ENCODE measurements around the gene PGP.
"Not testable (repeated sequence)": the region's sequence is repeated elsewhere in the genome, so short reads cannot be mapped to it uniquely, and the experiment has no call there.

PGP gene, protein sequence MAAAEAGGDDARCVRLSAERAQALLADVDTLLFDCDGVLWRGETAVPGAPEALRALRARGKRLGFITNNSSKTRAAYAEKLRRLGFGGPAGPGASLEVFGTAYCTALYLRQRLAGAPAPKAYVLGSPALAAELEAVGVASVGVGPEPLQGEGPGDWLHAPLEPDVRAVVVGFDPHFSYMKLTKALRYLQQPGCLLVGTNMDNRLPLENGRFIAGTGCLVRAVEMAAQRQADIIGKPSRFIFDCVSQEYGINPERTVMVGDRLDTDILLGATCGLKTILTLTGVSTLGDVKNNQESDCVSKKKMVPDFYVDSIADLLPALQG

DNA sequence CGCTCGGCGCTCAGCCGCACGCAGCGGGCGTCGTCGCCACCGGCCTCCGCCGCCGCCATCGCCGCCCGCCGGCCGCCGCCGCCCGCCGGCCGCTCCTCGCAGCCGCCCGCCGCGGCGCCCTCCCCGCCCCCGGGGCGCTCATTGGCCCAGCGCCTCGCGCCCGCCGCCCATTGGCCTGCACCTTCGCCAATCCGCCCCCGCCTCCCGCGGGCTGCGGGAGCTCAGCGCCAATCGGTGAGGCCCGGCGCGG lies at the start of gene PGP:
TSS of gene PGP (minus strand) at position 122 of the 250 bp plus-strand sequence. CDS start at position 59, 63 bp downstream.
- no peak for DNase-seq (ENCODE audit: low read depth in 3 of 3)

DNA sequence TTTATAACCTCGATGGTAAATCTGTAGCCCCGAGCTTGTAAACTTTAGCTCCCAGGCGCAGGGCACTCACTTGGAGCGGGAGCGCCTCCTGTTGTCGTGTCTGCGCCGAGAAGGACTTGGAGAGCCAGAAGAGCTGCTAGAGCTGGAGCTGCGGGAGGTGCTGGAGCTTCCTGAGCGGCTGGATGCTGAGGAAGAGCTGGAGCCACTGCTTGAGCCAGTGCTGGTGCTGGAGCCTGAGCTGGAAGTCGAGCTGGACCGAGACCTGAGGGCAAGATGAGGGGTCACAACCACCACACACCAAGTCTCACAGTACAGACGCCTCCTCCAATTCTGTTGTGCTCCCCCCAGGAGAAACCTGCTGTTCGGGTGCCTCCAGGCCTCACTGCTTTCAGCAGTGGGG lies 48.4 kb upstream of the PGP start:
- DNase-seq (ENCODE audit: low read depth in 3 of 3), result not testable (repeated sequence)

DNA sequence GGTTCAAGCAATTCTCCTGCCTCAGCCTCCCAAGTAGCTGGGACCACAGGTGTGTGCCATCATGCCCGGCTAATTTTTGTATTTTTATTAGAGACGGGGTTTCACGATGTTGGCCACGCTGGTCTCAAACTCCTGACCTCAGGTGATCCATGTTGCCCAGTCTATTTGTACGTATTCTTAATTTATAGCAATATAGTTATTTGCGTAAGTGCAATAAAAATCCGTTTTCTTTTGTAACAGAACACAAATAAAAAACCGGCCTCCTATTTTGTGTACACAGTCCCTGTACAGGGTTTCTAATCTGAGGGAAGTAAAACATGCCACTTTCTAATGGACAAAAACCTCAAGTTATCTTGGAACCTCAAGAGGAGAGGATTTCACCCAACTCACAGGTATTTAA lies 45.6 kb upstream of the PGP start:
- no peak for DNase-seq (ENCODE audit: low read depth in 3 of 3)

DNA sequence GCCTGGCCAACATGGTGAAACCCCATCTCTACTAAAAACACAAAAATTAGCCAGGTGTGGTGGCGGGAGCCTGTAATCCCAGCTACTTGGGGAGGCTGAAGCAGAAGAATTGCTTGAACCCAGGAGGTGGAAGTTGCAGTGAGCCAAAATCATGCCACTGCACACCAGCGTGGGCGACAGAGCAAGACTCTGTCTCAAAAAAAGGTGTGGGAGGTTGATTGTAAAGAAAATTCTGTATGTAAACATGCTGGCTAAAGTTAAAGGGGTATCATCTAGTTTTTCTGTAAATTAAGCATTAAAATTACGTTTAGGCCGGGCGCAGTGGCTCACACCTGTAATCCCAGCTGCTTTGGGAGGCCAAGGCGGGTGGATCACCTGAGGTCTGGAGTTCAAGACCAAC lies 43.9 kb upstream of the PGP start:
- not testable (repeated sequence) for DNase-seq (ENCODE audit: low read depth in 3 of 3)

DNA sequence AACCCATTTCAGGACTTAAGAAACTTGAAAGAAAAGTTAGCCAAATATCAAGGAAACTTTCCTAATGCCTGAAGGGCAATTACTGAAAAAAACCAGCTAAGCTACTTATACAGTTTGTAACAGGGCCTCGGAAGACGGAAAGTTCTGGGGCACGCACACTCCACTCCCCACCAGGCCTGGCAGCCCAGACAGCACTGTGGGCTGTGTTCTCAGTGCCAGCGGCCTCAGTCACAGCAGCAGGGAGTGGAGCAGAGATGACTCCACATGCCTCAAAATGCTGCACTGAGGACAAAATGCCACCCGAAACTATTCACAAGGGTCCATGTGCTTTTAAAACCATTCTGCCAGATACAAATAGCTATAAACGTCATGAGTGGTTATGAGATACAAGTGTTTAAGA lies 43.1 kb upstream of the PGP start:
- no peak for DNase-seq (ENCODE audit: low read depth in 3 of 3)

DNA sequence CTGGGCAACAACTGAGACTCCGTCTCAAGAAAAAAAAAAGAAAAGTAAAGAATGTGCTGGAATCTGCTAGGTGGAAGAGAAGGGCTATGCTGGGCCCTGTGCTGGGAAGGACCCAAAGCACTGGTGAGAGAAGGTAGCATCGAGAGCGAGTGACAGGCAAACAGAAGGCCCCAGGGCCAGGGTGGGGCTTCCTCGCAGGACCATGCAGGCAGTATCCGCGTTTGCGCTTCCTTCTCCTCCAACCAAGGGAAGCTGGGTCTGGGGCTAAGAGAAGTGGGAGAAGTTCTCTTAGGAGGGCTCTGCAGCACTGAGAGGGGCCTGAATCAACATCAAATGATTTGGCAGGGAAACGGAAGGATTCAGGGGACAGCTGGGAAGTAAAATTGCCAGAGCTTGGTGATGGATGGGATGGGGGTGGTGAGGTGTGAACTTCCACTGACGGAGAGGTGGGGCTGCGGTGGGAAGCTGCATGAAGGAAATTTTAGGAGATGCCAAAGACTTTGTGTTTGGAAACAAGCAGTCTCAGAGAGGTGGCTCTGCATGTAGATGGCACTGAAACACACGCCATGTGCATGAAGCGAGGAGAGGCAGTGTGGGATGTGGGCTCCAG lies 42.0 kb upstream of the PGP start:
- no peak for DNase-seq (ENCODE audit: low read depth in 3 of 3)

DNA sequence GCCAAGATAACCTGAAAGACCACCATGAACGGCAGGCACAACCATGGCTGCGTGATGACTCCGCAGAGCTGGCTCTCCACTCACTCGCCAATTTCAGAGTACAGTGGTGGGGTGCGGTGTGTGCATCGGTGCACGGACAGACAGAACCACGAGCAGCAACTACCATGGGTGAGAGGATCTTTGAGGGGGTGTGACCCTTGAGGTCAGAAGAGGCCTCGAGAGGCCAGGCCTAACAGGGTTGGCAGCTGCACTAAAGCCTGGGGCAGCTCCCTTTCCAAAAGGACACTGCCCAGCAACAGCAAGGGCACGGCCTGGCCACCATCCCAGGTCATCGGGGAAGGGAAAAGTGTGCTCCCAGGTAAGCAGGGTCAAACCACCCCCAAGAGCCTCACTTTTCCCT lies 38.7 kb upstream of the PGP start:
- DNase-seq (ENCODE audit: low read depth in 3 of 3), result no peak

DNA sequence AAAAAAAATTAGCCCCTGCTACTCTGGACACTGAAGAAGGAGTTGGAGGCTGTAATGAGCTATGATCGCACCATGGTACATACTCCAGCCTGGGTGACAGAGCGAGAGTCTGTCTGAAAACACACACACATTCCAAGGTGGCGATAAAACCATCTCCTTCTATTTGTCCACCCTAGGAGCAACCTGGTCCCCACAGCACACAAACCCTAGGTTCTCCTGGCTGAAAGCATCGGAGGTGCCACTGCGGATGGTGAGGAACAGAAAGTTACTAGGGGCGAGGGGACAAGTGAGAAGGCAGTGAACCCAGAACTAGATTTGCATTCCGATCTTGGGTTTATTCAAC lies 38.1 kb upstream of the PGP start:
- DNase-seq (ENCODE audit: low read depth in 3 of 3), result no peak

DNA sequence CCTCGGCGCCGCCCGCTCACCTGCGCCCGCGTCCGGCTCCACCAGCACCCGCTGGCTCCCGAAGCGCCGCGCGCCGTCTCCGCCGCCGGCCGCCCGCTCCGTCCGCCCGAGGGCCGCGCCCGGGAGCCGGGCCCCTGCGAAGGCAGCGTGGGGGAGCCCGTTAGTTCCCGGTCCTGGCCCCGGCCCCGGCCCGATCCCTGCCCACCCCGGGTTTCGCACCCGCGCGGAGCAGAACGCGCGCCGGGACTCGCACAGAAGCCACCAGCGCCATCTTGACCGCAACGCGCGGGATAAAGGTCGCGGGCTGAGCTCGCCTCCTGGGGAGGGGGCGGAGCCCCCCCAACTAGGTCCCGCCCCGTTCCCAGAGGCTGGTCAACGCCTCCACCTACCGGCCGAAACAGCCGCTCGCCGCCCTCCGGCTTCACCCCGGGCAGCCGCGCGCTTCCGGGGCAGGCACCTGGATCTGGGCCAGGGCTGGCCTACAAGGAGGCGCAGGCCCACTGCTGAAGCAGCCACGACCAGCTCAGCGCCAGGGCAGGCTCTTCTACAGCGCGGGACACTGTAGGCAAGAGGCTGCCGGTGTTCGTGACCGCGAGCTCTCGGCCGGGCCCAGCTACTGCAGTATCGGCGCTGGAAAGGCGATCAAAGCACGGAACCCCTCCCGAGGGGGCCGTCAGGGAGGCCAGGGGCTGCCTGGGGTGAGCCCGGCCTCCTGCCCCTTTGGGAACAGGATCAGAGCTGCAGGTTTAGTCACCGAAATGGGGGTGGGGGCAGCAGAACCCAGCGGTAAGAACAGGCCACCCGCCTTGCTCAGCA lies 36.9 kb upstream of the PGP start, which contains the start of gene ECI1:
TSS of gene ECI1 (minus strand) at position 292 of the 816 bp plus-strand sequence. CDS start at position 271, 21 bp downstream.
- peak; percentile 57 to 70 (median 61) for DNase-seq (ENCODE audit: low read depth in 3 of 3)

DNA sequence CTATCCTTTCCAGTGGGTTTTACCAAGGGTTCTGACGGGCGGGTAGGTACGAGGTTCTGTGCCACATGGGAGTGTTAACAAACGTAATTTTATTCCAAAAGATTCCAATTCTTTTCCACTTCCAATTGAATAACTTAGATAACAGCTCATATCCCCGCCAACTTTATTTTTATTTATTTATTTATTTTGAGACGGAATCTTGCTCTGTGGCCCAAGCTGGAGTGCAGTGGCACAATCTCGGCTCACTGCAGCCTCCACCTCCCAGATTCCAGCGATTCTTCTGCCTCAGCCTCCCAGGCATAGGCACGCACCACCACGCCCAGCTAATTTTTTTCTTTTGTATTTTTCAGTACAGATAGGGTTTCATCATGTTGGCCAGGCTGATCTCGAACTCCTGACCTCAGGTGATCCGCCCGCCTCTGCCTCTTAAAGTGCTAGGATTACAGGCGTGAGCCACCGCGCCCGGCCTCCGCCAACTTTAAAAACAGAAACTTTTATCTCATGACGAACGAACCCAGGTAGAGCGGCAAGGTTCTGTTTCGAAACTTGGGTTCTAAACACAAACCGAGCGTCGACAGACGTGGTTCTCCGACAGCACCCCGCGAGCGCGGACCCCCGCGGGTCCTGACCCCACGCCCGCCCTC lies 36.1 kb upstream of the PGP start:
- DNase-seq (ENCODE audit: low read depth in 3 of 3), result peak in 1 of 3 experiments; percentile 14

DNA sequence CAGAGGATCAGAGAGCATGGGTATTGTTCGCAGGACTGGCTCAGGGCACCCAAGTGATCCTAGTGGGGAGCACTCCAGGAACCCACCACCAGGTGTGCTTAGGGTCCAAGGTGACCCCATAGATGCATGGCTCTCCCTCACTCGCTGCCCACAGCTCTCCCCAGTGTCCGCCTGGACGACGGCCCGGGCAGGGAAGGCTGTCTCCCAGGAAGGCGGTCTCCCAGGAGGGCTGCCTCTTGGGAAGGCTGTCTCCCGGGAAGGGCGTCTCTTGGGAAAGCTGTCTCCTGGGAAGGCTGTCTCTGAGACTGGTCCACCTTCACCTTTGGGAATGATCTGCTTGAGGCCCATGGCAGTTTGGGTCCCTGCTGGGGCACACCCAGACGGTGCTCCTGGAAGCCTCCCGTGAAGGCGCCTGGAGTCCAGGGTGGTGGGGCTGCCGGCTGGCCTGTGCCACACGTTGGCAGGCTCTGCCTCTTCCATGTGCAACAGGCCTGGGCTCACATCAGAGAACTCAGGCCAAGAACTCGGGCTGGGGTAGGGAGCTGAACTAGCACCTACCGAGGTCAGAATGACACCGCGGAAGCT lies 31.8 kb upstream of the PGP start:
- DNase-seq (ENCODE audit: low read depth in 3 of 3), result no peak

DNA sequence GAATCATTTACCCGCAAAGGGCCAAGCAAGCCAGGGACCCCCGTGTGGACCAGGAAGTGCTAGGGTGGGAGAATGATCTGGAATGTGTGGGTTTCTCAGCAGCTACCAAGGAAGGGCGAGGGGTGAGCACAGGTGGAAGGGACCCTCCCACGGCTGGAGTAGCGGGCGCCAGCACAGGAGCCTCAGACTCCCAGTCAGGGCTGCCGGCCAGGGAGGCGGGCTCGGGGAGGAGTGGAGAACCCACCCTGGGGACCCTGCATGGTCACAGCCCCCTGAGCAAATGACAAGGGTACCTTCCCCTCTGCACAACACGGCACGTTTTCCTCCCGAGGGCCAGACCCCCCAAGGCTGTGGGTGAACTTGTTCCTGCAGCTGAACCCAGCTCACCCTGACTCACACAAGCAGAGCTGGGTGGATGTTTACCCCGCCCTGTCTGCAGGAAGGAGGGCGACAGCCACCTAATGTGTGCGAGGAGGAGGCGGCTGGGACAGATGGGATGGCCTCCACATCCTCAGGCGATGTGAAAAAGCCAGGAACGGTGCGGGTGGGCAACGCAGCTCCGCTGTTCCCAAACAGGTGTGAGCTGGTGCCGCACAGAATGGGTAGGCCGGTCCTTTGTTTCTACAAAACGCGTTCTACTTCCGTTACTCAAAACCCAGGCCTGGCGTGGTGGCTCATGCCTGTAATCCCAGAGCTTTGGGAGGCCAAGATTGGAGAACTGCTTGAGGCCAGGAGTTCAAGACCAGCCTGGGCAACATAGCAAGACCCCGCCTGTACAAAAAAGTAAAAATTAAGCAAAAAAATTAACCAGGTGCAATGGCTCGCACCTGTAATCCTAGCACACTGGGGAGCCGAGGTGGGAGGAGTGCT lies 30.5 kb upstream of the PGP start:
- DNase-seq (ENCODE audit: low read depth in 3 of 3), result no peak

DNA sequence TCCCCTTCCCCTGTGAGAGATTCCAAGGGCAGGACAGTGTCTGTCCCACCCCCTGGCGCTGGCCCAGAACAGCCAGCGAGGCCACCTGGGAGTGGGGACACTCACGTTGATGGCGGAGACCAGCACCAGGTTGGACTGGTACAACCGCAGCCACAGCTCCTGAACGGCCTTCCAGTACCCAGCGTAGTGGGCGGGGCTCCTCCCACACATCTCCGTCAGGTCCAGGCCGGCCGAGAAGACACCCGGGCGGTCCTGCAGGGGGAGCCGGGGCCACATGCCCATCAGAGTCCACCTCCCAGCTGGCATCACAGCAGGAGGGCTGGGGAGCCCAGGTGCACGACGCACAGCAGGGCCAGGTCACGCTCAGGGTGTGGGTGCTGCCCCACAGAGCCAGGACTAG lies 29.7 kb upstream of the PGP start:
- DNase-seq (ENCODE audit: low read depth in 3 of 3), result no peak

DNA sequence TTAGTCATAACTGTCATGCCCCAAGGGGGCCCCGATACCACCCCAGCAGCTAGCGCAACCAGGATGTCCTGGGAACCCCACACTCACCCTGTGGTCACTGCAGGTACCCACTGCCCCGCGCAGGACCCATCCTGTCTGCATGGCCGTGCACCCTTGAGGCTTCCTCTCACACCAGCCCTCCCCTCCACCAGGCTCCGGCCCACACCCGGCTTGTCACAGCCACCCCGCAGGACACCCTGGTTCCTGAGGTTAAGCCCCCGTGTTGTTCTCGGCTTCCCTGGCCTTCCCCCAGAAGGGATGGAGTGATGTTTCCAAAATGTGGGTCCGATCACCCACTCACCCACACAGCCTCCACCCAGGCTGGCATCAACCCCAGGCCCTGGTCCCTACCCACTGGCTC lies 29.1 kb upstream of the PGP start:
- no peak for DNase-seq (ENCODE audit: low read depth in 3 of 3)

DNA sequence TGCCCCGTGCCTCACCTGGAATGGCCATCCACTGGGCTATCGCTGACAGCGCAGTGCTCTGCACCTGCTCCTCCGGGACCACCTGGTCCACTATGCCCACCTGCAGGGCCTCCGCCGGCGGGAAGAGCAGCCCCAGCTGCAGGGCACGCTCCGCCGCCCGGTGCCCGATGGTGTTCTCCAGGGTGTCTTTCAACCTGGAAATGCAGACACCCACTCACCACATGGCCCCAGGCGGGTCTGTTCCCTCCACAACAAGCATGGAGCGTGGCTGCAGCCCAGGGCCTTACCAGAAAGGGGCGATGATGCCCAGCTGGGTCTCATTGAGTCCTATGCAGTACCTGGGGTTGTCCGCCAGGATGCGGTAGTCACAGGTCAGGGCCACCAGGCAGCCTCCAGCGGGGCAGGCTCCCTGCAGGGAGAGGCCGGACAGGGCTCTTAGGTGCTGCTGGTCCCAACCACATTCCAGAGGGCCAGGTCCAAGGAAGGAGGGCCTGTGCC lies 28.4 kb upstream of the PGP start:
- DNase-seq (ENCODE audit: low read depth in 3 of 3), result no peak

DNA sequence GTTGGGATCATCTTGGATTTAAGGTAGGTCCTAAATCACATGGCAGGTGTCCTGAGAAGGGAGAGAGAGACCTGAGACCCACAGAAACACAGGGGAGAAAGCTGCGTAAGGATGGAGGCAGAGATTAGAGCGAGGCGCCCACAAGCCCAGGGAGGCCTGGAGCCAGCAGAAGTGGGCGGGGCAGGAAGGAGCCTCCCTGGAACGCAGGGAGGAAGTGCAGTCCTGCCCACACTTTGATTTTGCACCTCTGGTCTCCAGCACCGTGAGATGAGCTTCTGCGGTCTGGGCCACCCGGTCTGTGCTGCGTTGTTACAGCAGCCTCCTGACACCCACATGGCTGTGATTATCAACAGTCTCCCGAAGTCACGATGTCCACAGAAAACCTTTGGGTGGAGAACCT lies 28.0 kb upstream of the PGP start:
- DNase-seq (ENCODE audit: low read depth in 3 of 3), result no peak

DNA sequence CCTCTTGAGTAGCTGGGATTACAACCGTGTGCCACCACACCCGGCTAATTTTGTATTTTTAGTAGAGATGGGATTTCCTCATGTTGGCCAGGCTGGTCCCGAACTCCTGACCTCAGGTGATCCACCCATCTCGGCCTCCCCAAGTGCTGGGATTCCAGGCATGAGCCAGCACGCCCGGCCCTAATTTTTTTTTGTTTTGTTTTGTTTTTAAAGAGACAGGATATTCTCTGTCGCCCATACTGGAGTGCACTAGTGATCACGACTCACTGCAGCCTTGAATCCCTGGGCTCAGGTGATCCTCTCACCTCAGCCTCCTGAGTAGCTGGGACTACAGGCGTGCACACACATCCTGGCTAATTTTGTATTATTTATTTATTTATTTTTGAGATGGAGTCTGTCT lies 25.7 kb upstream of the PGP start:
- not testable (repeated sequence) for DNase-seq (ENCODE audit: low read depth in 3 of 3)

DNA sequence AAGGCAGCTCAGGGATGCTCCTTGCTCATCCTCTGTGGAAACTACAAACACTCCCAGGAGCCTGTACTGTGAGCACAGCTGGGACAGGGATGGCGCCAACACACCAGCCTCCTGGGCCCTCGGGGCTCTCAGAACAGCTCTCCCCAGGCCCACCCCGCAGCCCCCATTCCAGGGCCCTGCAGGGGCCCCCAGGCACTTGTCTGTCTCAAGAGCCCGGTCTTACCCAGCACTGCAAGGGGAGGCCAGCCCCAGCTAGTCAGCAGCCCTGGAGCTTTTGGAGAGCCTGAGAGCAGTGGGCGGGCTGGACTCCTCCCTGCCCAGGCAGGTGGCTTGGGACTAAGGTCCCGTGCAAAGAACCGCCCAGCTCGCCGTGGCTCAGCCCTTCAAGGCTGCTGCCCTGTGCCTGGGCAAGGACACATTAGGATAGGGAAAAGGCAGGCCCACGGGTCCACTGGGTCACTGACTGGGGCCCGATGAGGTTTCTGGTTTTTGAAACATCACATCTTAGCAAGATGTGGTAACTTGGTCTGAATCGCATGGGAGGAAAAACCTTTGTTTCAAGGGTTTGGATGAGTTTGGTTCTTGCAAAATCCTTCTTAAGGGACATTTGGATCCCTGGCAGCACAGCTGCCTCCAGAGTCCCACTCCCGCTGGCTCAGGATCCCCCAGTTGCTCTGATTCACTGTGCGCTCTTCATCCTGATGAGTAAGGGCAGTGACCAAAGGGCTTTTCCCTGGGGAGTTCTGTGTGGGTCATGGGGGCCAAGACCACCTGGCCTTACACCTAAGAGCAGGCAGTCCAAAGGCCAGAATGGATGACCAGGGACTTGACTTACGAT lies 24.4 kb upstream of the PGP start:
- DNase-seq (ENCODE audit: low read depth in 3 of 3), result no peak

DNA sequence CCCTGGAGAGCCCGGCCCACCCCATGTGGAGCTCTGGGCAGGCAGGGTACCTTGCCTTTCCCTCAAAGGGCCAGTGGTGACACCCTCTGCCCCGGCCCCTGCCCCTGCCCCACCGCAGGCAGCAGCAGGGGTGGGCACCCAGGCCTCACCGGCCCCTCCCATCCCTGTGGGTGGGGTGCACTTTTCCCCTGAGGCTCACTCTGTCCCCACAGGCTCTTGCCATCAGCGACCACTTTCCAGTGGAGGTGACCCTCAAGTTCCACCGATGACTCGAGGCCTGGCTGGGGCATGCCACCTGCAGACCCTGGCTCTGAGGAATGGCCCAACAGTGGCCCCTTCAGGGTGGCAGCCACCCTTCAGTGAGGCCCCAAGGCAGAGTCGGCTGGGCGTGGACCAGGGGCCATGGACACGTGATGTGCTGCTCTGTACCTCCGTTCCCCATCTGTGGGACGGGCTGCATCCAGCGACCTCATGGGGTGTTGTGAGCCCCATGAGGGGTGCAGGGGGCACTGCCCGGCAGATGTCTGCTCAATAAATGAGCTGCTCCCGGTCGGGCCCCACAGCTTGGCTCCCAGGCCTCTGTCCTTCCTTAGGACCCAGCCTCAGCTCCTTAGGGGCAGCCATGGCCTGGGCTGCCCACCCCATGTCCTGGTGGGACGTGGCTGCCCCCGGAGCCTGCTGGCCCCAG lies 23.7 kb upstream of the PGP start:
- DNase-seq (ENCODE audit: low read depth in 3 of 3), result no peak
